Hematopoietic multipotent progenitor cell treated with erythropoietin and hydrocortisone succinate and interleukin-3 and kit ligand, for 6 days (in vitro differentiated cells): ENCODE data around the gene FBXO4.

Source experiments
- DNase-seq: peaks from one replicate; pipeline ENCODE4 v3.0.0-alpha.2; 2015

The FBXO4 gene

GRCh38 chr5:41924872-41925554, at the start of gene FBXO4:
TSS of gene FBXO4 (plus strand) at chr5:41925281. CDS start at chr5:41925310, 29 bp downstream.
- peak; percentile 92 for DNase-seq

GRCh38 chr5:41876678-41877077, 48.4 kb upstream of the FBXO4 start:
- no peak for DNase-seq

- no peak for DNase-seq
These were observed 47.7 kb upstream of the FBXO4 start for GRCh38 chr5:41877408-41877807.

- no peak for DNase-seq
These were observed 46.9 kb upstream of the FBXO4 start for GRCh38 chr5:41878173-41878572.

- DNase-seq: no peak
These were observed 46.2 kb upstream of the FBXO4 start for GRCh38 chr5:41878643-41879478.

- no peak for DNase-seq
These were observed 42.3 kb upstream of the FBXO4 start for GRCh38 chr5:41882765-41883164.

- DNase-seq: no peak
These were observed 41.8 kb upstream of the FBXO4 start for GRCh38 chr5:41883243-41883642.

GRCh38 chr5:41883936-41884335, 41.1 kb upstream of the FBXO4 start:
- no peak for DNase-seq

GRCh38 chr5:41885286-41885685, 39.8 kb upstream of the FBXO4 start:
- no peak for DNase-seq

GRCh38 chr5:41891066-41891707, 33.9 kb upstream of the FBXO4 start:
- peak; percentile 71 for DNase-seq

GRCh38 chr5:41892031-41892430, 33.0 kb upstream of the FBXO4 start:
- no peak for DNase-seq

- no peak for DNase-seq
These were observed 31.8 kb upstream of the FBXO4 start for GRCh38 chr5:41893074-41893851.

GRCh38 chr5:41896230-41896629, 28.9 kb upstream of the FBXO4 start:
- DNase-seq: no peak

- DNase-seq: no peak
These were observed 21.6 kb upstream of the FBXO4 start for GRCh38 chr5:41903382-41903891.

- peak; percentile 99 for DNase-seq
These were observed 20.9 kb upstream of the FBXO4 start, which contains the start of gene RIMOC1 for GRCh38 chr5:41903892-41904799. TSS of gene RIMOC1 (plus strand) at chr5:41904344. CDS start at chr5:41904368, 24 bp downstream.

GRCh38 chr5:41906151-41906550, 18.9 kb upstream of the FBXO4 start:
- no peak for DNase-seq

GRCh38 chr5:41908374-41909079, 16.6 kb upstream of the FBXO4 start:
- no peak for DNase-seq

GRCh38 chr5:41918105-41918504, 7.0 kb upstream of the FBXO4 start:
- no peak for DNase-seq

GRCh38 chr5:41921166-41921565, 3.9 kb upstream of the FBXO4 start:
- DNase-seq: no peak

- DNase-seq: no peak
These were observed 3.2 kb upstream of the FBXO4 start for GRCh38 chr5:41921874-41922273.

- no peak for DNase-seq
These were observed 582 bp upstream of the FBXO4 start for GRCh38 chr5:41924526-41924871.
